NCI-H146 (cell line): ENCODE results near the gene SYNE2.

Experiments
- DNase-seq: peaks from one replicate; lab custom pipeline; 2025; lab: John Stamatoyannopoulos, UW

Gene SYNE2

DNA sequence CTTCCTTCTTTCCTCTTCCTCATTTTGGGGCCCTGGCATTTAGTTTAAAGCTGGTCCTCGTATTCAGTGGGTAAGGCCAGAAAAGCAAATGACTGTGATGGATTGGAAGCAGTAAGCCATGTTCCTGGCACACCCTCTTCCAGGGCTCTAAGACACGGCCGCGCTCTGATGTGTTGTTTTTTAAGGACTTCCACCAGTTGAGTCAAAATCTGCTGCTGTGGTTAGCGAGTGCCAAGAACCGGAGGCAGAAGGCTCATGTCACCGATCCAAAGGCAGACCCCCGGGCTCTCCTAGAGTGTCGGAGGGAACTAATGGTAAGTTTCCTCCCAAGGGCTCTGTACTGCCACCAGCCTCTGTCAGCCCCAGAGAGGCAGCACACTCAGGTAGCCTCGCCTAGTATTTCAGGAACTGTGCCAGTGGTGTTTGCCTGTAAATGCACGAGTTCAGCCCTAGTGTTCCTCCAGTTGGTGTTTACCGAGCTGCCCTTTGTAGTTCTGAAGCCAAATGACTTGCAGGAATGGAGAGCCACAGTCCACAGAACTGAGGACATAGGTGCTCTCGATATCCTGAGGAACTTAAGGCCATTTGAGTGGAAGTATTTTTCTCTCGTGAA, 368.7 kb downstream of the SYNE2 start:
- DNase-seq, result no peak

- DNase-seq, result no peak
Observed at GRCh38 chr14:64225151-64225757, 372.4 kb downstream of the SYNE2 start.

DNA sequence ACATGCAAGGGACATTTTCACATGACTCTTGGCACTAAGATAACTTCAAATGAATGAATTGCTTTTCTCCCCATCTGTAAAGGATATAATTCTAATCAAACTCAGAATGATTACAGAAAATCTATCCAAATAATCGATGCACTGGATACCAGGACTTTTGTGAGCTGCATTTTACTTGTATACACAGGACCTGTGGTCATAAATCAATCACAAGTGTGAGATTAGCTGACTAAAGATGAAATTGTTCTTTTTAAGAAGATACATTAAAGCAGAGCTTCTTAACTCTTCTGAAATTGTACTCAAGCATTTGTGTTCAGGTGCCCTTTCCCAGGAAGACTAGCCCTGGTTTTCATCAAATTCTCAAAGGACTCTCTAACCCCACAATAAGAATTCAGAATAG, 375.1 kb downstream of the SYNE2 start:
- DNase-seq, result no peak

GRCh38 chr14:64229489-64229888, 376.7 kb downstream of the SYNE2 start:
- DNase-seq, result no peak

DNA sequence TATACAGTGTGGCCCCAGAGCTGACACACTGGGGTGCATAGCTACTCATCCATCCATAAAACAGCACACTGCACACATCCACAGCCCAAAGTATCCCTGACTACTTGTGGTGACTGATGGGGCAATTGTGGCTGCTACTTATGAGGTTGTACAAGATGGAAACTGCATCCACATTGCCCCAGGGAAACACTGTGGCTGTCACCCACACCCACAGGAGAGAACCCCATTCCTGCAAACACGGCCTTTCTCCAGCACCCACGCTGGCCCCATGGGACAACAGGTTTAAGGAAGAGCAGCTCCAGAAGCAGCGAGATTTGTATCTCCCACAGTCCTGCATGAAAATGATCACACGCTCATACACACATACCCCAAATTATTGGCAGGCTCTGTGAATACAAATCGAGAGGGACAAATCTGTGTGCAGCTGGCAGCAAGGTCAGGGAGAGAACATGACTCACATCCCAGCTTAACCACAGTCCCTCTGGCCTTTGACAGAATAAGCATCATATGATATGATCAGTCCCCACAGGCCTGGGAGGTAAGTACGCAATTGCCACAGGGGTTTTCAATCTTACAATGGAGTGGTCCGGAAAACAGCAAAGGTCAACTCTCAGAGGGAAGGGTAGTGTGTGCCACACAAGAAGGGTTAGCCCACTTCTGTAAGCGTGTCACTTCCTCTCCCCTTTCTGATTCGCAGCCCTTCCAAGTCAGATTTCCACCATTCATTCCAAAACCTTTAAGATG, 379.5 kb downstream of the SYNE2 start:
- DNase-seq, result no peak

DNA sequence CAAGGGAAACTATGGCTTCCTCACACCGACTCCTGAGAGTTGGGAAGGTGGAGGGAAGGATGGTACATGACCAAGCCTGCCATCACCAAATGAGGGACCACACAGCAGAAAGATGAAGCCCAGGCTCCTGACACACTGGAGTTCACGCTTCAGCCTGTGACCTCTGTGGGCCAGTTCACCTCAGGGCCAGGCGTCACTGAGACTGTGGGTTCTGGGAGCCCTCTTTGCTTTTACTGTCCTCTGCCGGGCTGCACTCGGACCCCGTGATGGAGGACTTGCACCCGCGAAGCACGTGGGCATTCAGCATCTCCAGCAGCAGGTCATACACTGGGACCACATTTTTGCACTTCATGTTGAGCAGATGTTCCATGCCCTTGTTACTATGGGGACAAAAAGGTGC, 380.1 kb downstream of the SYNE2 start:
- no peak for DNase-seq

- no peak for DNase-seq
Observed at GRCh38 chr14:64233531-64234190, 380.9 kb downstream of the SYNE2 start.

GRCh38 chr14:64234877-64235651, 382.3 kb downstream of the SYNE2 start:
- no peak for DNase-seq

- no peak for DNase-seq
Observed at GRCh38 chr14:64235652-64236640, 383.1 kb downstream of the SYNE2 start.

DNA sequence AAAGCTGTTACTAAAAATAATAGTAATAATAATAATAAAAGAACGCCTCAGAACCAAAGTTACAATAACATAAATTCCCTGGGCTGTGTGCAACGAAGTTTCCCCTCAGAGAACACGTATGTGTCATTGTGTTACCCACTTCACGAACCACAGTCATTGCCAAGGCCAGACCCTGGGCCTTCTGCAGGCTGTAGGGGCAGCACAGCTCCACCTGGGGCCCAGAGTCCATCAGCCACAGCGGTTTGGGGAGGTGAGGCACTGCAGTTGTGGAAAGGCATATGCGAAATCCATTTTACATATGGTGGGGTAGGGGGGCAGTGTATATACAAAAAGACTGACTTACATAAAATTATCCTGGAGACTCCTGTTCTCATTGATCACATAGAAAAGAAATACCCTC, 385.2 kb downstream of the SYNE2 start:
- DNase-seq, result no peak

- DNase-seq, result no peak
Observed at GRCh38 chr14:64238631-64239030, 385.8 kb downstream of the SYNE2 start.

DNA sequence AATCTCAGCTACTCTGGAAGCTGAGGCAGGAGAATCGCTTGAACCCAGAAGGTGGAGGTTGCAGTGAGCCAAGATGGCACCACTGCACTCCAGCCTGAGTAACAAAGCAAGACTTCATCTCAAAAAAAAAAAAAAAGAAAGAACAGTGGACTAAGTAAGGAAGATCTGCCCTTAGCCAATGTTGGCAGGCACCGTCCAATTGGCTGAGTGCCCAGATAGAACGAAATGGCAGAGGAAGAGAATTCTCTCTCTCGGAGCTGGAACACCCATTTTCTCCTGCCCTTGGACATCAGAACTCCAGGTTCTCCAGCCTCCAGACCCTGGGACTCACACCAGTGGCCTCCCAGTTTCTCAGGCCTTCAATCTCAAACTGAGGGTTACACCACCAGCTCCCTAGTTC, 391.5 kb downstream of the SYNE2 start:
- DNase-seq, result no peak

GRCh38 chr14:64245491-64245890, 392.7 kb downstream of the SYNE2 start:
- no peak for DNase-seq

DNA sequence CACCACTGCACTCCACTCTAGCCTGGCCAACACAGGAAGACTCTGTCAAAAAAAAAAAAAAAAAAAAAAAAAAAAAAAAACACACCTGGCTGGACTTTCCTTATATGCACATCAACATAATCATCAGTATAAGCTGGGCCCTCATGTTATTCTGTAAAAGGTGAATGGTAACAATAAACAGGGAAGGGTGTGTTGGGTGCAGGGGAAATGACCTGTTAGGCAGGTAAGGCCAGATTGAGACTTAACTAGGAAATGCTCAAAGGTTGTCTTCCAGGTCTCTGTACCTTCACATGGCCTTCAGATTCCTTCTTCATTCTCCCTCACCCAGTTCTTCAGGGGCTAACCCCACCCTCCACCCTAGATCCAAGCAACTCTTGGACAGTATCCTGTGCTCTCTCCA, 393.9 kb downstream of the SYNE2 start:
- DNase-seq, result no peak

DNA sequence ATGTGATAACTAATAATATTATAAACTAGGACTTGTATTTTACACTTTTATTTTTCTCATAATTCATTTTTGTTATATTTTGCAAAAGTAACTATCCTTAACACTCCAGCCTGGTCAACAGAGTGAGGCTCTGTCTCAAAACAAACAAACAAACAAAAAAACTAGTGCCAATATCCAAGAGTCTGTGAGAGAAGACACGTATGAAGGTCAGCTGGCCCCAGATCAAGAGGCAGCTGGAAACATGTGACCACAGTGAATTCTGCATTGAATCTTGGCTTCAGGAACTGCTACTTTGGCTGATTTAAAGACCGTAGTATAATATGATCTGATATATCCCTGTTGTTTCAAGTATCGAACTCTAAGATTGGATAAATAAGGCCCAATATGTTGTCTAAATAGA, 394.4 kb downstream of the SYNE2 start:
- DNase-seq, result no peak

- no peak for DNase-seq
Observed at GRCh38 chr14:64248689-64249088, 395.9 kb downstream of the SYNE2 start.

- DNase-seq, result no peak
Observed at GRCh38 chr14:64249363-64249762, 396.6 kb downstream of the SYNE2 start.

- no peak for DNase-seq
Observed at GRCh38 chr14:64253672-64254071, 400.9 kb downstream of the SYNE2 start.

GRCh38 chr14:64255756-64256155, 403.0 kb downstream of the SYNE2 start:
- no peak for DNase-seq

DNA sequence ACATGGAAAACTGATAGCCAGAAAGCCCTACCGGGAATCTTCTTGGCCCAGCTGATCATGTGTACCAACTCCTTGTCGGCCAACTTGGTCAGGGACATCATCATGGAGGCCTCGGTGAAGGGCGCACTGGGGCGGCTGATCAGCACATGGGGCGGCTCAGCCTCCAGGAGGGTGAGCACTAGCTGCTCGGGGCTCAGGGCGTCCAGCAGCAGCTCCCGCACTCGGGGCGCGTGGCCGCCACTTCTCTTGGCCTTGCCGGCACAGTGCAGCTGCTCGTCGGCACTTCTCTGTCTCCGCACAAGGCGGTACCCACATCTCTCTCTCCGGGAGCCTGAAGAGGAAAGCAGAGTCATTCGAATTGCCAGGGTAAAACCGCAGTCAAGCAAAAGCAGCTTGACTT, 407.6 kb downstream of the SYNE2 start:
- DNase-seq, result no peak

DNA sequence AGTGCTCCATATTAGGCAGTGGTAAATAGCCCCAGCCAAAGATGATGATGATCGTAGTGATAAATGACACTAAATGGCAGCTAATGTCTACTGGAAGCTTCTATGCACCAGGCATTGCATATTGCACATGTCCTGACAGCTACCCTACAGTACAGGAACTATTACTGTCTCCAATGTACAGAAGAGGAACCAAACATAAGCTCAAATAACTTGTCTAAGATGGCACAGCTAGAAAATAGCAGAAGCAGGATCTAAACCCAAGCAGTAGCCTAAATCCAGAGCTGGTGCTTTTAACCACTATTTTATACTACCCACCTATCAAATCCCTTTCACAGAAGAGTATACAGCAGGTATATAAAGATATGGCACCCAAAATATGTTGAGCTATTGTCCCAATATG, 412.4 kb downstream of the SYNE2 start:
- DNase-seq, result no peak
